ENCODE measurements around the gene NLGN3. TPM values are rescaled to one million over a fixed set of nuclear protein-coding genes. Genes with fewer than 3 reads are reported as not detected.

NLGN3 gene
- total RNA-seq, 2 experiments from 2014 or later, result 0.57 to 1.3 TPM

DNA sequence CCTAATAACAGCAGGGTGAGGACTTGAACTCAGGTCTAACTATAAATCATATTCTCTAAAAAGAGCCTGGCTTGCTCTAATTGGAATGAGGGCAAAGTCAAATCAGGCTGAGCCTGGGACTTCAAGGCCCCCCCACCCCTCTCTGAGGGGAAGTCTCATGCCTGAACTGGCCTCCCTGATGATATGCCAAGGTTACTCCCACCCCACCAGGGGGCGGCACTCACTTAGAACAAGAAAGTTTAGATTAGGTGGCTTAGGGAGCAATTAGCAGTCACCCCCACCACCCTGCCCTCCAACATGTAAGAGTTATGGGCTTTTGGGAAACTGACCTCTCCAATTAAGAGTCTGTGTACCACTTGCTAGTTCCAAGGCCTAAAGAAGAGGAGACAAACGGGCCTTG, 46.3 kb upstream of the NLGN3 start:
- intact Hi-C loops (cut with micrococcal nuclease; ENCODE audit: unreplicated experiment), result loop anchor here (1.0 kb wide), 2 partner anchors 31 to 81 kb away; no protein-coding TSS in a partner anchor
- Histone ChIP-seq H3K27ac (ENCODE audit: low read depth, low read length, poor library complexity, severe bottlenecking) (no peak overlapping the region), H3K4me3 (ENCODE audit: low read depth, low read length, poor library complexity, severe bottlenecking) (no peak overlapping the region), H2AFZ (ENCODE audit: low read length) (no peak overlapping the region), H3K36me3 (ENCODE audit: insufficient read depth, low read length) (no peaks in the 10 kb centered on the region), H3K4me1 (ENCODE audit: insufficient read depth, low read length, poor library complexity, severe bottlenecking) (peaks cover 31% of the 10 kb centered on the region), H3K4me2 (ENCODE audit: low read length) (peak overlapping the region; percentile 7; the same call in 1 of the 2 replicates), H3K9me3 (ENCODE audit: low read length) (no peaks in the 10 kb centered on the region), H3K9me2 (ENCODE audit: insufficient read depth, low read length) (no peaks in the 10 kb centered on the region), H3K79me2 (ENCODE audit: insufficient read depth, low read depth, low read length) (no peaks in the 10 kb centered on the region), H4K20me1 (ENCODE audit: insufficient read depth, low read length) (no peaks in the 10 kb centered on the region)
- TF ChIP-seq EZH2phosphoT487 (IDR thresholded peaks at IDR 0.05; ENCODE audit: borderline replicate concordance, low read depth, low read length) (no peak), CTCF (conservative IDR thresholded peaks at IDR 0.05; ENCODE audit: low read length) (peak; percentile 78)
- ChIA-PET CTCF (ENCODE audit: unreplicated experiment) (no interaction called here), POLR2A (interaction anchor here (0.7 to 1.1 kb wide), 2 partner anchors 13 to 20 kb away, joined by 3 to 4 read pairs; partner anchors contain the start of genes IL2RG and MED12)
- no TSS peak for BruUV-seq (replicated peaks)
- peak; percentile 77 for DNase-seq (ENCODE audit: low spot score)

- no peaks in the 10 kb centered on the region for H3K9me3 ChIP-seq (ENCODE audit: low read length)
- intact Hi-C loops (cut with micrococcal nuclease; ENCODE audit: unreplicated experiment), result loop anchor here (1.0 kb wide), 2 partner anchors 30 to 80 kb away; no protein-coding TSS in a partner anchor
- ChIA-PET CTCF (ENCODE audit: unreplicated experiment) (no interaction called here), POLR2A (interaction anchor here (0.6 kb wide), 2 partner anchors 9 to 267 kb away, joined by 3 read pairs; partner anchors contain the start of gene TAF1)
- H3K4me2 ChIP-seq (ENCODE audit: low read length), result no peak overlapping the region
- H3K4me3 ChIP-seq (ENCODE audit: low read depth, low read length, poor library complexity, severe bottlenecking), result no peak overlapping the region
- H3K9me2 ChIP-seq (ENCODE audit: insufficient read depth, low read length), result no peaks in the 10 kb centered on the region
- no peaks in the 10 kb centered on the region for H3K79me2 ChIP-seq (ENCODE audit: insufficient read depth, low read depth, low read length)
- no peak overlapping the region for H3K27ac ChIP-seq (ENCODE audit: low read depth, low read length, poor library complexity, severe bottlenecking)
- no peaks in the 10 kb centered on the region for H4K20me1 ChIP-seq (ENCODE audit: insufficient read depth, low read length)
- H3K36me3 ChIP-seq (ENCODE audit: insufficient read depth, low read length), result no peaks in the 10 kb centered on the region
- H2AFZ ChIP-seq (ENCODE audit: low read length), result no peak overlapping the region
- BruUV-seq (replicated peaks), result no TSS peak
- DNase-seq (ENCODE audit: low spot score), result no peak
- TF ChIP-seq EZH2phosphoT487 (IDR thresholded peaks at IDR 0.05; ENCODE audit: borderline replicate concordance, low read depth, low read length), result no peak
- TF ChIP-seq CTCF (conservative IDR thresholded peaks at IDR 0.05; ENCODE audit: low read length), result no peak
- H3K4me1 ChIP-seq (ENCODE audit: insufficient read depth, low read length, poor library complexity, severe bottlenecking), result peaks cover 38% of the 10 kb centered on the region
Observed at GRCh38 chrX:71098951-71099506, 45.6 kb upstream of the NLGN3 start.

DNA sequence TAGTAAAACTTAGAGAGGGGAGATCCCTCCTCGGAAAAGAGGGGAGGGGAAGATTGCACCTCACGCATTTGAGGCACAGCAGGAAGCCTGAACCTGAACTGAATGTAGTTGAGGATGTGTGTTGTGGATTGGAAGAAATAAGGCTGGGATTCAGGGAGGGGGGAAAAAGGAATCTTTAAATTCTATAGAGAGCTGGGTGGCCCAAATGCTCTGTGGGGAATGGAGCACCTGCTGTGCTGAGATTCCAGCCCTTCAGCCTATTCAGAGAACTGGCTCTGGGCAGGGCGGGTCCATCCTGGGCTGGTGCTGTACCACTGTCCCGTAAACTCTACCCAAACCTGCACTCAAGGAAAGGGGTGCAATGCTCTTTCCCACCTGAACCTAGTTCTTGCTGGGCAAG, 44.9 kb upstream of the NLGN3 start:
- Histone ChIP-seq H3K36me3 (ENCODE audit: insufficient read depth, low read length) (no peaks in the 10 kb centered on the region), H3K27ac (ENCODE audit: low read depth, low read length, poor library complexity, severe bottlenecking) (no peak overlapping the region), H2AFZ (ENCODE audit: low read length) (no peak overlapping the region), H4K20me1 (ENCODE audit: insufficient read depth, low read length) (no peaks in the 10 kb centered on the region), H3K4me2 (ENCODE audit: low read length) (no peak overlapping the region), H3K4me3 (ENCODE audit: low read depth, low read length, poor library complexity, severe bottlenecking) (no peak overlapping the region), H3K4me1 (ENCODE audit: insufficient read depth, low read length, poor library complexity, severe bottlenecking) (peaks cover 42% of the 10 kb centered on the region), H3K79me2 (ENCODE audit: insufficient read depth, low read depth, low read length) (no peaks in the 10 kb centered on the region), H3K9me3 (ENCODE audit: low read length) (no peaks in the 10 kb centered on the region), H3K9me2 (ENCODE audit: insufficient read depth, low read length) (no peaks in the 10 kb centered on the region)
- ChIA-PET POLR2A (interaction anchor here (0.6 kb wide), 2 partner anchors 10 to 266 kb away, joined by 3 read pairs; partner anchors contain the start of gene TAF1), CTCF (ENCODE audit: unreplicated experiment) (no interaction called here)
- no TSS peak for BruUV-seq (replicated peaks)
- no peak for DNase-seq (ENCODE audit: low spot score)
- no peak for TF ChIP-seq EZH2phosphoT487 (IDR thresholded peaks at IDR 0.05; ENCODE audit: borderline replicate concordance, low read depth, low read length)
- intact Hi-C loops (cut with micrococcal nuclease; ENCODE audit: unreplicated experiment), result no loop called here
